OCI-LY7 (cell line): ENCODE data around the gene DAB2IP. TPM values are rescaled to one million over a fixed set of nuclear protein-coding genes. Genes with fewer than 3 reads are reported as not detected.

Experiments used
- BruUV-seq: library from RNA; stranded (reverse); fragments of 400-500 nt; replicated peaks from 2 replicates; lab custom pipeline; 2021; lab: Mats Ljungman, UMichigan
- CTCF ChIA-PET: fragments of 300-600 bp; sonication (Branson Sonifier 250); formaldehyde crosslinking; loops from one replicate; lab custom pipeline; 2022; ENCODE audit warnings: antibody characterized with exemption; ENCODE audit not compliant: unreplicated experiment; lab: Charles Lee
- POLR2A ChIA-PET: fragments of 300-600 bp; sonication (Branson Sonifier 250); formaldehyde crosslinking; loops from one replicate; lab custom pipeline; 2022; ENCODE audit warnings: antibody characterized with exemption; lab: Charles Lee
- DNase-seq: peaks from one replicate; pipeline ENCODE4 v3.0.0-alpha.2; 2015; ENCODE audit warnings: low spot score
- H2AFZ ChIP-seq: fragments of 200-600 bp; sonication (generic), shearing (Covaris generic); 2 replicates; pipeline ENCODE4 v1.6.1; 2014; ENCODE audit warnings: mild to moderate bottlenecking, antibody characterized with exemption, low read length, moderate library complexity
- H3K27ac ChIP-seq: fragments of 200-600 bp; sonication (generic); 2 replicates; pipeline ENCODE4 v1.5.1; 2014; ENCODE audit warnings: mixed run types, low read depth, mild to moderate bottlenecking, moderate library complexity, low read length, inconsistent platforms; ENCODE audit not compliant: poor library complexity, severe bottlenecking
- H3K36me3 ChIP-seq: fragments of 200-600 bp; sonication (generic); 2 replicates; pipeline ENCODE4 v1.6.1; 2014; ENCODE audit warnings: mild to moderate bottlenecking, antibody characterized with exemption, low read length, moderate library complexity, mixed read lengths; ENCODE audit not compliant: insufficient read depth
- H3K4me1 ChIP-seq: fragments of 200-600 bp; sonication (generic); 2 replicates; pipeline ENCODE4 v1.5.1; 2014; ENCODE audit warnings: mild to moderate bottlenecking, low read length; ENCODE audit not compliant: insufficient read depth, poor library complexity, severe bottlenecking
- H3K4me2 ChIP-seq: fragments of 200-600 bp; sonication (generic); 2 replicates; pipeline ENCODE4 v1.6.1; 2014; ENCODE audit warnings: mild to moderate bottlenecking, low read length
- H3K4me3 ChIP-seq: fragments of 200-600 bp; sonication (generic); 2 replicates; pipeline ENCODE4 v1.5.1; 2014; ENCODE audit warnings: mild to moderate bottlenecking, low read depth, low read length; ENCODE audit not compliant: poor library complexity, severe bottlenecking
- H3K79me2 ChIP-seq: fragments of 200-600 bp; sonication (generic); 2 replicates; pipeline ENCODE4 v1.6.1; 2016; ENCODE audit warnings: low read depth, mild to moderate bottlenecking, low read length, moderate library complexity, mixed read lengths; ENCODE audit not compliant: insufficient read depth
- H3K9me2 ChIP-seq: fragments of 200-600 bp; sonication (generic); 2 replicates; pipeline ENCODE4 v1.6.1; 2016; ENCODE audit warnings: mild to moderate bottlenecking, low read length, mixed read lengths; ENCODE audit not compliant: insufficient read depth
- H3K9me3 ChIP-seq: fragments of 200-600 bp; sonication (generic); 2 replicates; pipeline ENCODE4 v1.6.1; 2014; ENCODE audit warnings: mild to moderate bottlenecking, mixed run types, low read length, mixed read lengths
- H4K20me1 ChIP-seq: fragments of 200-600 bp; sonication (generic); 2 replicates; pipeline ENCODE4 v1.6.1; 2014; ENCODE audit warnings: mild to moderate bottlenecking, antibody characterized with exemption, low read length, moderate library complexity, mixed read lengths; ENCODE audit not compliant: insufficient read depth
- EZH2phosphoT487 ChIP-seq: fragments of 200-600 bp; sonication (generic); IDR thresholded peaks from 2 replicates; pipeline ENCODE4 v1.6.1; 2018; ENCODE audit warnings: low read depth, borderline replicate concordance, mild to moderate bottlenecking, mixed run types, antibody characterized with exemption, low read length, moderate library complexity, mixed read lengths
- intact Hi-C: fragments of 100-400 bp; cut with micrococcal nuclease; formaldehyde crosslinking; loops from one replicate; pipeline ENCODE4 v1.10.0; 2022; ENCODE audit not compliant: unreplicated experiment
- total RNA-seq, 2 experiments: library from RNA; depleted of rRNA in 1 of 2; stranded (reverse); fragments of >200 nt in 1 of 2; shearing (Covaris generic) in 1 of 2; gene quantifications; 2 replicates each; pipeline ENCODE4 v1.2.3, GENCODE V29; 2014 to 2022
- TF ChIP-seq, protein P1 (sequence below): fragments of 200-600 bp; sonication (generic); conservative IDR thresholded peaks from 2 replicates; pipeline ENCODE4 v1.5.1; 2014; ENCODE audit warnings: mild to moderate bottlenecking, antibody characterized with exemption, low read length, moderate library complexity, mixed read lengths

Gene DAB2IP
- total RNA-seq, 2 experiments from 2014 or later = 3.9 to 11.1 TPM

DNA sequence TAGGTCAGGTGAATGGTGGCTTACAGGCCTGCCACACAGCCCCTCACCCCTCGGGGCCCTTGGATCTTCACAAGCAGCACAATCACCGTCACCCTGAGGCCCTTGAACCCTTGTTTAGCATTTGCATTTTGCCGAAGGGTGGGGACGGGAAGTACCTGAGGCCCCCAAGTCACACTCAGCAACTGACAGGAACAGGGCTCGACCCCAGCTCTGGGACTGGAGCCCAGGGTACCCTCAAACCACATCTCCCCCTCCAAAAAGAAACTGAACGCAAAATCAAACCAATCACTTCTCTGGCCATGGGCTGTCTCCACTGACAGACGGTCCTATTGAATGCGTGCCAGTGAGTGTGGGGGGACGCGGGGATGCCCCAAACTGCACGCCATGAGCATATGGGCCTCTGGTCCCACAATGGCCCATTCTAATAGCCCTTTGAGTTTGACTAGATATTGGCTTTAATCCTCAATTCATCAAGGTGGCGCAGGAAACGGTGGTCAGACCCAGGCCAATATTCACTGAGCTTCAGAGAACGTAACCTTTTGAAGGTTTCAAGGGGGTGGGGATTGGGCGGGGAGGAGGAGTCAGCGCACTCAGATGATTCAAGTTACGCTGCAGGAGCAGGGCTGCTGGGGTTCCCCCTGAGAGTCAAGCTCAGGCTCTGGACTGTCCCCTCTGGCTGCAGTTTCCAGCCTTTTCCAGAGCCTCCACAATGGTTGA lies 176.0 kb downstream of the DAB2IP start:
- no peak overlapping the region for H3K27ac ChIP-seq
- TF ChIP-seq EZH2phosphoT487 = no peak
- TF ChIP-seq, protein P1, sequence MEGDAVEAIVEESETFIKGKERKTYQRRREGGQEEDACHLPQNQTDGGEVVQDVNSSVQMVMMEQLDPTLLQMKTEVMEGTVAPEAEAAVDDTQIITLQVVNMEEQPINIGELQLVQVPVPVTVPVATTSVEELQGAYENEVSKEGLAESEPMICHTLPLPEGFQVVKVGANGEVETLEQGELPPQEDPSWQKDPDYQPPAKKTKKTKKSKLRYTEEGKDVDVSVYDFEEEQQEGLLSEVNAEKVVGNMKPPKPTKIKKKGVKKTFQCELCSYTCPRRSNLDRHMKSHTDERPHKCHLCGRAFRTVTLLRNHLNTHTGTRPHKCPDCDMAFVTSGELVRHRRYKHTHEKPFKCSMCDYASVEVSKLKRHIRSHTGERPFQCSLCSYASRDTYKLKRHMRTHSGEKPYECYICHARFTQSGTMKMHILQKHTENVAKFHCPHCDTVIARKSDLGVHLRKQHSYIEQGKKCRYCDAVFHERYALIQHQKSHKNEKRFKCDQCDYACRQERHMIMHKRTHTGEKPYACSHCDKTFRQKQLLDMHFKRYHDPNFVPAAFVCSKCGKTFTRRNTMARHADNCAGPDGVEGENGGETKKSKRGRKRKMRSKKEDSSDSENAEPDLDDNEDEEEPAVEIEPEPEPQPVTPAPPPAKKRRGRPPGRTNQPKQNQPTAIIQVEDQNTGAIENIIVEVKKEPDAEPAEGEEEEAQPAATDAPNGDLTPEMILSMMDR = no peak
- H3K4me3 ChIP-seq = no peak overlapping the region
- ChIA-PET POLR2A (no interaction called here), CTCF (no interaction called here)
- DNase-seq = no peak
- H3K79me2 ChIP-seq = no peaks in the 10 kb centered on the region
- H3K9me2 ChIP-seq = no peaks in the 10 kb centered on the region
- no peak overlapping the region for H3K4me2 ChIP-seq
- no TSS peak for BruUV-seq
- intact Hi-C loops = no loop called here
- no peaks in the 10 kb centered on the region for H4K20me1 ChIP-seq
- H3K9me3 ChIP-seq = no peaks in the 10 kb centered on the region
- peaks cover 8% of the 10 kb centered on the region for H3K4me1 ChIP-seq
- no peak overlapping the region for H2AFZ ChIP-seq
- H3K36me3 ChIP-seq = no peaks in the 10 kb centered on the region

DNA sequence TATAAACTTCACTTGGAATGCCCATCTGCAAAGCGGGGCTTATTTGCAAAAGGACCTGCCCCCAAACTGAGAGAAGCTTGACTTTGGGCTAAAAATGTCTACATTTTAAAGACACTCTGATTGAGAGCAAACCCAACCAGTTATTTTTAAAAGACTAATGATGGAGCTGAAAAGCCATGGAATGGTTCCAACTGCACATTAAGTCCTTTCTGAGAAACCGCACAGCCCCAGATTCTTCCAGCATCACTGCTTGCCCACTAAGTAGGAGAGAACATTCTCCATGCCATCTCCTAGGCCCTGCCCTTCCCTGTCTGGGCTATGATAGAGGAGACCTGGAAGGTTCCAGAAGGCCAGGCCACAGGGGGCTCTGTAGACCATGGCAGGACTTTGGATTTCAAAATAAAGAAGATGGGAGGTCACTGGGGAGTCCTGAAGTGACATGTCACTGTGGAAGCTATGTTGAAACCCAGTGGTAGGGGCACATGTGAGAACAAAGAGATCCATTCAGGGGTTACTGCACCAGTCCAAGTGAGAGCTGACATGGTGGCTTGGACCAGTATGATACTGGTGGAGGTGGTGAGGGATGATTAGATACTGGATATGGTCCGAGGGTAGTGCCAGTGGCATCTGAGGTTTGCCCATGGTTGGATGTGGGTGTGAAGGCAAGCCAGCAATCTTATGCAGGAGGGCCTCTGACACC lies 179.2 kb downstream of the DAB2IP start:
- Histone ChIP-seq H3K4me2 (no peak overlapping the region), H4K20me1 (no peaks in the 10 kb centered on the region), H3K4me1 (no peaks in the 10 kb centered on the region), H3K36me3 (no peaks in the 10 kb centered on the region), H3K27ac (no peak overlapping the region), H3K79me2 (no peaks in the 10 kb centered on the region), H3K4me3 (no peak overlapping the region), H3K9me3 (no peaks in the 10 kb centered on the region), H3K9me2 (no peaks in the 10 kb centered on the region), H2AFZ (no peak overlapping the region)
- ChIA-PET POLR2A (no interaction called here), CTCF (no interaction called here)
- BruUV-seq = no TSS peak
- no peak for DNase-seq
- TF ChIP-seq, protein P1 = no peak
- no peak for TF ChIP-seq EZH2phosphoT487
- intact Hi-C loops = no loop called here

DNA sequence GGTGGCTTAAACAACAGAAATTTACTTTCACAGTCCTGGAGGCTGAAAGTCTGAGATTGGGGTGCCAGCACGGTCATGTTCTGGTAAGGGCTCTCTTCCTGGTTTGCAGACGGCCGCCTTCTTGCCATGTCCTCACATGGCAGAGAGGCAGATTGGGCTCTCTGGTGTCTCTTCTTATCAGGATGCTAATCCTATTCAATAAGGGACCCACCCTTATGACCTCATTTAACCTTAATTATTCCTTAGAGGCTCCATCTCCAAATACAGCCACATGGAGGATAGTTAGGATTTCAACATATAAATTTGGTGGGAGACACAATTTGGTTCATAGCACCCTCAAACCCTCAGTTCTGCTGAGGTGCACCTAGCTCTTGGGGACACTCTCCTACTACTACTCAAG lies 180.4 kb downstream of the DAB2IP start:
- ChIA-PET CTCF (no interaction called here), POLR2A (no interaction called here)
- Histone ChIP-seq H3K4me2 (no peak overlapping the region), H4K20me1 (no peaks in the 10 kb centered on the region), H3K79me2 (no peaks in the 10 kb centered on the region), H3K27ac (no peak overlapping the region), H3K9me2 (no peaks in the 10 kb centered on the region), H3K36me3 (no peaks in the 10 kb centered on the region), H3K9me3 (no peaks in the 10 kb centered on the region), H3K4me3 (no peak overlapping the region), H2AFZ (no peak overlapping the region), H3K4me1 (no peaks in the 10 kb centered on the region)
- intact Hi-C loops = no loop called here
- TF ChIP-seq, protein P1 = no peak
- TF ChIP-seq EZH2phosphoT487 = no peak
- BruUV-seq = no TSS peak
- no peak for DNase-seq
